Left lung (tissue), 10 donors: ENCODE measurements around the gene ATF6. TPM values are rescaled to one million over a fixed set of nuclear protein-coding genes. Genes with fewer than 3 reads are reported as not detected.

Source experiments
- ATAC-seq: fragments of 200-7000 bp; cut with Tn5 transposase; one replicate; pipeline ENCODE4 v1.9.1; 2020; ENCODE audit warnings: moderate library complexity
- DNase-seq, 4 donors: peaks; one replicate each; pipeline ENCODE4 v3.0.0-alpha.2; 2013 to 2020
- H3K27ac ChIP-seq, 2 donors: fragments of 200-600 bp; sonication (generic) in 1 of 2; one replicate each; pipeline versions ENCODE4 v1.5.0 to v1.8.0; 2020 to 2021
- H3K27me3 ChIP-seq, 2 donors: fragments of 200-600 bp; sonication (generic) in 1 of 2; one replicate each; pipeline versions ENCODE4 v1.5.0 to v1.8.0; 2020 to 2021
- H3K36me3 ChIP-seq, 2 donors: fragments of 200-600 bp; sonication (generic) in 1 of 2; one replicate each; pipeline versions ENCODE4 v1.5.0 to v1.8.0; 2020 to 2021
- H3K4me1 ChIP-seq, 2 donors: fragments of 200-600 bp; one replicate each; pipeline ENCODE4 v1.8.0; 2021
- H3K4me3 ChIP-seq, 2 donors: fragments of 200-600 bp; sonication (generic) in 1 of 2; one replicate each; pipeline versions ENCODE4 v1.5.0 to v1.8.0; 2020 to 2021; ENCODE audit warnings: mild to moderate bottlenecking in 1 of 2
- H3K9me3 ChIP-seq, 2 donors: fragments of 200-600 bp; sonication (generic) in 1 of 2; one replicate each; pipeline versions ENCODE4 v1.5.0 to v1.8.0; 2020 to 2021
- intact Hi-C, 2 donors: fragments of 100-400 bp; cut with DNase I; formaldehyde crosslinking; loops; one replicate each; pipeline versions ENCODE4 v1.11.2 to v1.14.2; 2022
- polyA plus RNA-seq, 6 donors: library from polyadenylated mRNA; unstranded; fragments of 120-200 nt; gene quantifications; one replicate each; pipeline ENCODE4 v1.2.1, GENCODE V29; 2013; ENCODE audit not compliant: insufficient read length in 6 of 6
- total RNA-seq, 2 donors: library from RNA; stranded (reverse); fragmentation: NEBNext Ultra II Directional; extraction: Animal tissue kit (Norgen Biotek cat#: 25700); gene quantifications; one replicate each; pipeline ENCODE4 v1.2.1, GENCODE V29; 2021
- TF ChIP-seq, protein P1 (sequence below), 2 donors: fragments of 200-600 bp; sonication (generic) in 1 of 2; IDR thresholded peaks; one replicate each; pipeline versions ENCODE4 v1.5.0 to v1.8.0; 2021; ENCODE audit warnings: antibody characterized with exemption in 2 of 2
- donor health status: DM: no; HTN: yes; CAD: no.
- donor health status: DM: no; HTN: no; CAD: no.

Gene ATF6
- total and polyA plus RNA-seq, 8 donors, result 26.3 to 32.6 (median 29.5) TPM

DNA sequence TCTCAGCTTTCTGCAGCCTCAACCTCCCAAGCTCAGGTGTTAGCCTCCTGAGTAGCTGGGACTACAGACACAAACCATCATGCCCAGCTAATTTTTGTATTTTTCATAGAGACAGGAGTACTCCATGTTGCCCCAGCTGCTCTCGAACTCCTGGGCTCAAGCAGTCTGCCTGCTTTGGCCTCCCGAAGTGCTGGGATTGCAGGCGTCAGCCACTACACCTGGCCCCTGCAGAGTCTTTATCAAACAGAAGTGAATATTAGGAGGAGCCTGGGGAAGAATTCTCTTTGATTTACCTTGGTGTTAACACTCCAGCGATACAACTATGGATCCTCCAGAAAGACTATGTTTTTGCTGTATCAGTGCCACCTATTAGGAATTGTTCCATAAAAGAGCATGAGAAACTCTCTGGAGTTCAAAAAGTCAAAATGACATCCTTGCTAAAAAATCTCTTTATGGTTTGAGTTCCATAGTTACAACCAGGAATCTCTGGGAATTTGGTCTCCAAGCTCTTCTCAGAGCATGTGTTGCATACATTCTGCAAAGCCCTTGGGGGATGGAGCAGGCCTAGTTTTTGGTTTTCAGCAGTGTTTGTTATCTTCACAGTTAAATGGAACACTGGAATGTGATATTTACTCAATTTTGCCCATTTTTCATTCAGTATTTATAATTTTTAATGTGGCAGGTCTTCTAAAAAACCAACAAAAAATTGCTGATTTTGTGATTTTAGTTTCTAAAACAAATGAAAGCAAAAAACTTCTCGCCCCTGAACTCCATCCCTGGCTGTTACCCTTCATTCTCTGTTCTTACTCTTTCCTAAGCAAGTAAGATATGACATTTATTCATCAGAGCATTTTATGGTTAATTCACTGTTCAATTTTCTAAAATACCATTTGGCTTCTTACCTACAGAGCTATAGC, 180.2 kb downstream of the ATF6 start:
- Histone ChIP-seq H3K9me3 (no peaks in the 10 kb centered on the region), H3K4me3 (no peak overlapping the region), H3K4me1 (no peaks in the 10 kb centered on the region), H3K27me3 (no peaks in the 10 kb centered on the region), H3K27ac (no peak overlapping the region), H3K36me3 (peaks cover 0 to 38% of the 10 kb centered on the region in 2 donors)
- DNase-seq (no peak), ATAC-seq (no peak)
- TF ChIP-seq, protein P1, sequence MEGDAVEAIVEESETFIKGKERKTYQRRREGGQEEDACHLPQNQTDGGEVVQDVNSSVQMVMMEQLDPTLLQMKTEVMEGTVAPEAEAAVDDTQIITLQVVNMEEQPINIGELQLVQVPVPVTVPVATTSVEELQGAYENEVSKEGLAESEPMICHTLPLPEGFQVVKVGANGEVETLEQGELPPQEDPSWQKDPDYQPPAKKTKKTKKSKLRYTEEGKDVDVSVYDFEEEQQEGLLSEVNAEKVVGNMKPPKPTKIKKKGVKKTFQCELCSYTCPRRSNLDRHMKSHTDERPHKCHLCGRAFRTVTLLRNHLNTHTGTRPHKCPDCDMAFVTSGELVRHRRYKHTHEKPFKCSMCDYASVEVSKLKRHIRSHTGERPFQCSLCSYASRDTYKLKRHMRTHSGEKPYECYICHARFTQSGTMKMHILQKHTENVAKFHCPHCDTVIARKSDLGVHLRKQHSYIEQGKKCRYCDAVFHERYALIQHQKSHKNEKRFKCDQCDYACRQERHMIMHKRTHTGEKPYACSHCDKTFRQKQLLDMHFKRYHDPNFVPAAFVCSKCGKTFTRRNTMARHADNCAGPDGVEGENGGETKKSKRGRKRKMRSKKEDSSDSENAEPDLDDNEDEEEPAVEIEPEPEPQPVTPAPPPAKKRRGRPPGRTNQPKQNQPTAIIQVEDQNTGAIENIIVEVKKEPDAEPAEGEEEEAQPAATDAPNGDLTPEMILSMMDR (IDR thresholded peaks at IDR 0.05), result no peak
- intact Hi-C loops, result no loop called here

DNA sequence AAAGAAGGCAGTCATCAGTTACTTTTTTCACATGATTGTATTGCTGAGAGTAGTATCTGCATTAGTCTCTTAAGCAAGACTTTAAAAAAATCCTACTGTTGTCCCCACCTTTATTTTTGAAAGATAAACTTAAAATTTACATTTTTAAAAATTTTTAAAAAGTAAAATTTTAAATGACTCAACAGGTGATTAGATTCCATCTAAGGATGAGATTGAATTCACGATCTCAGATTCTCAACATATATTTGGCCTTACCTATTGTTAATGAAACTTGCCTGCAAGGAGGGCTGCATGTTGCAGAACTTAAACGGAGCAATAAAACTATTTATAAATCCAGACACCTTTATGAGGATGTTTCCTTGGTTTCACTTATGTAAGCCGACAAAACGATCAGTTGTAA, 182.3 kb downstream of the ATF6 start:
- H3K27me3 ChIP-seq, result no peaks in the 10 kb centered on the region
- H3K27ac ChIP-seq, result no peak overlapping the region
- peaks cover 0 to 4% of the 10 kb centered on the region in 2 donors for H3K4me1 ChIP-seq
- DNase-seq, result no peak
- TF ChIP-seq, protein P1 (IDR thresholded peaks at IDR 0.05), result no peak
- ATAC-seq, result no peak
- no peak overlapping the region for H3K4me3 ChIP-seq
- H3K36me3 ChIP-seq, result peaks cover 0 to 23% of the 10 kb centered on the region in 2 donors
- intact Hi-C loops, result no loop called here
- H3K9me3 ChIP-seq, result no peaks in the 10 kb centered on the region

DNA sequence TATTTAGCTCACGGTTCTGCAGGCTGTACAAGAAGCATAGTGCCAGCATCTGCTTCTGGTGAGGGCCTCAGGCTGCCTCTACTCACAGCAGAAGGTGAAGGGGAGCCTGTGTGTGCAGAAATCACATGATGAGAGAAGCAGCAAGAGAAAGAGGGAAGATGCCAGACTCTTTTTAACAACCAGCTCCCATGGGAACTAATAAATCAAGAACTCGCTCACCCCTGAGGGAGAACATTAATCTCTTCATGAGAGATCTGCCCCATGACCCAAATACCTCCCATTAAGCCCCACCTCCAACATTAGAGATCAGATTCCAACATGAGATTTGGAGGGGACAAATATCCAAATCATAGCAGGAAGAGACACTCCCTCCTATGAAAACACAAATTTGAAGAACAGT, 183.4 kb downstream of the ATF6 start:
- Histone ChIP-seq H3K4me1 (peaks cover 0 to 15% of the 10 kb centered on the region in 2 donors), H3K9me3 (no peaks in the 10 kb centered on the region), H3K27ac (no peak overlapping the region), H3K27me3 (no peaks in the 10 kb centered on the region), H3K36me3 (peaks cover 0 to 13% of the 10 kb centered on the region in 2 donors), H3K4me3 (no peak overlapping the region)
- ATAC-seq (no peak), DNase-seq (no peak)
- intact Hi-C loops, result no loop called here
- TF ChIP-seq, protein P1 (IDR thresholded peaks at IDR 0.05), result no peak

DNA sequence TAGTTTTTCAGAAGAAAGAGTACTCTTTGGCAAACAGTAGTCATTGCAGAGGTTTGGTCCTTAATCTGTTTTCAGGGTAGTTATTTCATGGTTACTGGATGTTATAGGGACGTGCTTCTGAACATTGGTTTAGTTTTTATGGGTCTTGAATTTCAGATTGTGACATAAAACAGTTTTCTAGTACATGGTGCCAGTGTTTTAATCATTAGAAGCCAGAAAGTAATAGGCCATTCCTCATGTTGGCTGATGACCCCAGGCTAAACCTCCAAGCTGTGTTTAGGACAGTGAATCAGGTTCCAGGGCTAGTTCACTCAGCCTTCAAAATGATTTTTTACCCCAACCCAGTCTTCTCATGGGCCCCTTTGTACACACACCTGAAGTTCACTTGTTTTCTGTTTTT, 184.3 kb downstream of the ATF6 start:
- H3K36me3 ChIP-seq, result peaks cover 0 to 7% of the 10 kb centered on the region in 2 donors
- DNase-seq (no peak), ATAC-seq (no peak)
- intact Hi-C loops, result no loop called here
- H3K4me1 ChIP-seq, result peaks cover 0 to 17% of the 10 kb centered on the region in 2 donors
- H3K27ac ChIP-seq, result no peak overlapping the region
- no peaks in the 10 kb centered on the region for H3K27me3 ChIP-seq
- H3K4me3 ChIP-seq, result no peak overlapping the region
- H3K9me3 ChIP-seq, result no peaks in the 10 kb centered on the region
- TF ChIP-seq, protein P1 (IDR thresholded peaks at IDR 0.05), result no peak

DNA sequence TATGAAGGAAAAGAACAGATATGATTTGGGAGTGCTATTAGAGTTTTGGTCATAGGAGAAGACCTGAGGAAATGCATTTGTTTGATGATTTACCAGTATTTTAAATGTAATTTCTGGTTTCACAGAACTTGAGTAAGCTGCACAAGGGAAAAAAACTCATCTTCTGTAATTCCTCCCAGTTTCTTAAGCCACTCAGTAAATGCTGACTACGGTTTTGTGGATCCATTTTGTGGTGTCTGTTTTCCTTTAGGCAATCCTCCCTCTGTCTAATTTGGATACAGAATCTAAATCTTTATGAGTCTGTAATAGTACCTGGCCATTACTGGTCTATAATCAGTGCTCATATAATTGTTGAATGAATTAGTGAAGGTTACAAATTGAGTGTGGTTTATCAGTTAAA, 185.5 kb downstream of the ATF6 start:
- DNase-seq (no peak), ATAC-seq (no peak)
- no peak overlapping the region for H3K4me3 ChIP-seq
- H3K27me3 ChIP-seq, result no peaks in the 10 kb centered on the region
- intact Hi-C loops, result no loop called here
- H3K27ac ChIP-seq, result no peak overlapping the region
- no peaks in the 10 kb centered on the region for H3K9me3 ChIP-seq
- TF ChIP-seq, protein P1 (IDR thresholded peaks at IDR 0.05), result no peak
- H3K4me1 ChIP-seq, result peaks cover 0 to 17% of the 10 kb centered on the region in 2 donors
- H3K36me3 ChIP-seq, result peaks cover 0 to 3% of the 10 kb centered on the region in 2 donors
